CD14-positive monocyte (primary cell): ENCODE results near the gene PLAU. TPM values are rescaled to one million over a fixed set of nuclear protein-coding genes. Genes with fewer than 3 reads are reported as not detected.

Source experiments
- DNase-seq, 3 donors: peaks; one replicate each; pipeline ENCODE4 v3.0.0-alpha.2; 2011 to 2022
- H2AFZ ChIP-seq: 2 replicates; pipeline ENCODE4 v1.6.0; 2012; ENCODE audit warnings: mild to moderate bottlenecking, low read depth, low read length, inconsistent platforms; ENCODE audit not compliant: insufficient read depth, poor library complexity, severe bottlenecking
- H3K27ac ChIP-seq, 2 donors: 1 replicate in 1 of 2; 2 replicates in 1 of 2; pipeline ENCODE4 v1.5.1; 2012 to 2013; ENCODE audit warnings: low read length in 2 of 2, control low read depth in 1 of 2, inconsistent platforms in 1 of 2, low read depth in 1 of 2, mild to moderate bottlenecking in 1 of 2
- H3K27me3 ChIP-seq, 2 donors: one replicate each; pipeline versions ENCODE4 v1.6.0 to v1.6.1; 2011 to 2013; ENCODE audit warnings: low read length in 2 of 2; ENCODE audit not compliant: control insufficient read depth in 2 of 2, insufficient read depth in 2 of 2
- H3K36me3 ChIP-seq, 2 donors: replicated peaks in 1 of 2; 1 replicate in 1 of 2; 2 replicates in 1 of 2; pipeline versions ENCODE4 v1.5.1 to v1.6.1; 2012 to 2013; ENCODE audit warnings: low read length in 2 of 2, control low read depth in 1 of 2, inconsistent platforms in 1 of 2, mild to moderate bottlenecking in 1 of 2; ENCODE audit not compliant: insufficient read depth in 2 of 2, control insufficient read depth in 1 of 2
- H3K4me1 ChIP-seq, 2 donors: 1 replicate in 1 of 2; 2 replicates in 1 of 2; pipeline versions ENCODE4 v1.5.1 to v1.6.1; 2012 to 2013; ENCODE audit warnings: low read length in 2 of 2, control low read depth in 1 of 2, inconsistent platforms in 1 of 2, mild to moderate bottlenecking in 1 of 2, moderate library complexity in 1 of 2; ENCODE audit not compliant: insufficient read depth in 2 of 2, control insufficient read depth in 1 of 2
- H3K4me2 ChIP-seq: replicated peaks from 2 replicates; pipeline ENCODE3; 2012; ENCODE audit warnings: low read length, moderate library complexity, mild to moderate bottlenecking; ENCODE audit not compliant: poor library complexity, severe bottlenecking; ENCODE audit errors: extremely low read depth
- H3K4me3 ChIP-seq, 3 experiments: fragments of 200-600 bp in 1 of 3; sonication (generic) in 1 of 3; replicated peaks in 1 of 3; 1 replicate in 2 of 3; 2 replicates in 1 of 3; pipeline ENCODE4 v1.5.1; 2011 to 2013; ENCODE audit warnings: low read length in 3 of 3, mild to moderate bottlenecking in 3 of 3, control low read depth in 2 of 3, low read depth in 2 of 3, inconsistent platforms in 1 of 3, moderate library complexity in 1 of 3
- H3K79me2 ChIP-seq: 2 replicates; pipeline ENCODE4 v1.6.0; 2012; ENCODE audit warnings: mild to moderate bottlenecking, control low read depth, inconsistent platforms, low read length, moderate library complexity; ENCODE audit not compliant: insufficient read depth
- H3K9ac ChIP-seq: 2 replicates; pipeline ENCODE4 v1.6.0; 2017; ENCODE audit warnings: low read length, mild to moderate bottlenecking; ENCODE audit not compliant: insufficient read depth, poor library complexity, severe bottlenecking
- H3K9me3 ChIP-seq, 2 donors: replicated peaks in 1 of 2; 1 replicate in 1 of 2; 2 replicates in 1 of 2; pipeline versions ENCODE4 v1.5.1 to v1.6.1; 2012 to 2013; ENCODE audit warnings: low read length in 2 of 2, control low read depth in 1 of 2; ENCODE audit not compliant: control insufficient read depth in 1 of 2, insufficient read depth in 1 of 2
- H4K20me1 ChIP-seq: 2 replicates; pipeline ENCODE4 v1.6.0; 2012; ENCODE audit warnings: mild to moderate bottlenecking, low read length, control low read depth, moderate library complexity; ENCODE audit not compliant: insufficient read depth
- H3K27ac Mint-ChIP-seq, 7 donors: one replicate each; pipeline ENCODE4 v1.8.0; 2020; ENCODE audit warnings: mild to moderate bottlenecking in 7 of 7, mixed read lengths in 7 of 7, moderate library complexity in 6 of 7, inconsistent platforms in 2 of 7
- H3K27me3 Mint-ChIP-seq, 3 donors: one replicate each; pipeline ENCODE4 v1.8.0; 2021 to 2022; ENCODE audit warnings: low read depth in 3 of 3, mild to moderate bottlenecking in 3 of 3, mixed read lengths in 3 of 3, moderate library complexity in 3 of 3, inconsistent platforms in 1 of 3
- H3K36me3 Mint-ChIP-seq, 2 donors: one replicate each; pipeline ENCODE4 v1.8.0; 2020; ENCODE audit warnings: mixed read lengths in 2 of 2, inconsistent platforms in 1 of 2, mild to moderate bottlenecking in 1 of 2
- H3K4me1 Mint-ChIP-seq: one replicate; pipeline ENCODE4 v1.8.0; 2020; ENCODE audit warnings: mild to moderate bottlenecking, mixed read lengths
- H3K4me3 Mint-ChIP-seq, 2 donors: one replicate each; pipeline ENCODE4 v1.8.0; 2020; ENCODE audit warnings: mild to moderate bottlenecking in 2 of 2, mixed read lengths in 2 of 2, moderate library complexity in 1 of 2
- H3K9me3 Mint-ChIP-seq, 7 donors: one replicate each; pipeline ENCODE4 v1.8.0; 2020 to 2022; ENCODE audit warnings: mixed read lengths in 7 of 7, mild to moderate bottlenecking in 6 of 7, moderate library complexity in 6 of 7, inconsistent platforms in 2 of 7
- CTCF ChIP-seq: fragments of 200-600 bp; IDR thresholded peaks from one replicate; pipeline ENCODE4 v1.8.0; 2022; ENCODE audit warnings: antibody characterized with exemption, mild to moderate bottlenecking
- WGBS: methylation state at CpG from one replicate; pipeline ENCODE4 v1.1.5; 2013; ENCODE audit warnings: missing lambda C conversion rate; ENCODE audit not compliant: insufficient coverage; 5-methylcytosine and 5-hydroxymethylcytosine counted together
- intact Hi-C, 2 donors: fragments of 100-400 bp; cut with micrococcal nuclease; formaldehyde crosslinking; loops; one replicate each; pipeline versions ENCODE4 v1.15.0 to v1.15.1; 2023
- polyA plus RNA-seq, 3 donors: library from polyadenylated mRNA; depleted of rRNA in 1 of 3; unstranded in 2 of 3; stranded (reverse) in 1 of 3; fragments of 300-500 nt in 2 of 3; fragments of >200 nt in 1 of 3; fragmentation: Illumina TruSeq in 2 of 3; gene quantifications; 1 replicate in 2 of 3; 2 replicates in 1 of 3; pipeline ENCODE4 v1.2.3, GENCODE V29; 2012 to 2021

Gene PLAU
- polyA plus RNA-seq, 3 donors: 0.16 to 1.5 (median 0.43) TPM

GRCh38 chr10:73906524-73907447 is 4.1 kb upstream of the PLAU start:
- peak overlapping the region; percentile 14 for H3K4me2 ChIP-seq
- intact Hi-C loops: loop anchor here in 1 of 2 donors (2.0 to 10.0 kb wide), 2 partner anchors 18 to 88 kb away; partner anchors contain the start of gene VCL
- peaks cover 7% of the 10 kb centered on the region for H3K79me2 ChIP-seq
- Mint-ChIP-seq H3K4me3 (peak overlapping the region in 1 of 2 donors; percentile 42), H3K27ac (peak overlapping the region; percentile 85 to 95 (median 88)), H3K4me1 (peaks cover 74% of the 10 kb centered on the region), H3K36me3 (no peaks in the 10 kb centered on the region), H3K27me3 (peaks cover 6 to 17% (median 12%) of the 10 kb centered on the region in 3 donors), H3K9me3 (no peaks in the 10 kb centered on the region)
- H3K4me3 ChIP-seq: no peak overlapping the region
- TF ChIP-seq CTCF: no peak
- no peak overlapping the region for H2AFZ ChIP-seq
- no peaks in the 10 kb centered on the region for H3K9me3 ChIP-seq
- peak; percentile 73 to 88 (median 77) for DNase-seq
- WGBS: 56% methylated on average over 5 of the region's 8 CpGs
- peaks cover 72 to 78% of the 10 kb centered on the region in 2 donors for H3K4me1 ChIP-seq
- no peaks in the 10 kb centered on the region for H3K36me3 ChIP-seq
- no peak overlapping the region for H3K9ac ChIP-seq
- H4K20me1 ChIP-seq: peaks cover 4% of the 10 kb centered on the region
- H3K27ac ChIP-seq: peak overlapping the region in 1 of 2 donors; percentile 84
- peaks cover 0 to 5% of the 10 kb centered on the region in 2 donors for H3K27me3 ChIP-seq

- peaks cover 4% of the 10 kb centered on the region for H4K20me1 ChIP-seq
- peaks cover 0 to 5% of the 10 kb centered on the region in 2 donors for H3K27me3 ChIP-seq
- H2AFZ ChIP-seq: no peak overlapping the region
- H3K9me3 ChIP-seq: no peaks in the 10 kb centered on the region
- TF ChIP-seq CTCF: no peak
- peak overlapping the region; percentile 34 to 84 for H3K27ac ChIP-seq
- peak overlapping the region in 1 of 3 experiments; percentile 36 for H3K4me3 ChIP-seq
- peaks cover 66 to 74% of the 10 kb centered on the region in 2 donors for H3K4me1 ChIP-seq
- Mint-ChIP-seq H3K4me3 (peak overlapping the region; percentile 57 to 83), H3K4me1 (peaks cover 74% of the 10 kb centered on the region), H3K9me3 (no peaks in the 10 kb centered on the region), H3K27ac (peak overlapping the region; percentile 85 to 95 (median 88)), H3K27me3 (peaks cover 6 to 17% (median 12%) of the 10 kb centered on the region in 3 donors), H3K36me3 (peaks cover 2% of the 10 kb centered on the region in 2 donors)
- peaks cover 19% of the 10 kb centered on the region for H3K79me2 ChIP-seq
- 0% methylated on average over 1 of the region's 6 CpGs for WGBS
- H3K4me2 ChIP-seq: peak overlapping the region; percentile 50
- intact Hi-C loops: loop anchor here in 1 of 2 donors (2.0 to 10.0 kb wide), 2 partner anchors 19 to 87 kb away; partner anchors contain the start of gene VCL
- DNase-seq: peak; percentile 83 to 97 (median 93)
- H3K9ac ChIP-seq: peak overlapping the region; percentile 27
- H3K36me3 ChIP-seq: no peaks in the 10 kb centered on the region
These were observed 3.0 kb upstream of the PLAU start for GRCh38 chr10:73907841-73908517.
